Endodermal cell (in vitro differentiated cells): Measurements from ENCODE around the gene AUTS2. TPM values are rescaled to one million over a fixed set of nuclear protein-coding genes. Genes with fewer than 3 reads are reported as not detected.

Experiments used
- DNase-seq: peaks from one replicate; pipeline ENCODE4 v3.0.0-alpha.2; 2017
- H3K27ac ChIP-seq: 2 replicates; pipeline ENCODE4 v1.5.1; 2013; ENCODE audit warnings: mild to moderate bottlenecking, low read depth, low read length, moderate library complexity
- H3K27me3 ChIP-seq: 2 replicates; pipeline ENCODE4 v1.6.1; 2013; ENCODE audit warnings: mild to moderate bottlenecking, low read length, moderate library complexity; ENCODE audit not compliant: insufficient read depth, control insufficient read depth, poor library complexity, severe bottlenecking
- H3K36me3 ChIP-seq: 2 replicates; pipeline ENCODE4 v1.7.0; 2013; ENCODE audit warnings: mild to moderate bottlenecking, low read length, moderate library complexity; ENCODE audit not compliant: control insufficient read depth, insufficient read depth
- H3K4me1 ChIP-seq: one replicate; pipeline ENCODE4 v1.7.0; 2013; ENCODE audit warnings: low read length; ENCODE audit not compliant: control insufficient read depth, insufficient read depth
- H3K4me3 ChIP-seq: 2 replicates; pipeline ENCODE4 v1.5.1; 2013; ENCODE audit warnings: mild to moderate bottlenecking, low read length, moderate library complexity
- H3K9ac ChIP-seq: 2 replicates; pipeline ENCODE4 v1.6.1; 2013; ENCODE audit warnings: mild to moderate bottlenecking, low read length, moderate library complexity; ENCODE audit not compliant: poor library complexity, severe bottlenecking; ENCODE audit errors: extremely low read depth
- H3K9me3 ChIP-seq: 2 replicates; pipeline ENCODE4 v1.6.1; 2013; ENCODE audit warnings: mild to moderate bottlenecking, low read length, moderate library complexity; ENCODE audit not compliant: control insufficient read depth
- H3K27ac Mint-ChIP-seq: 2 replicates; pipeline ENCODE4 v1.8.0; 2020; ENCODE audit warnings: mixed read lengths
- H3K27me3 Mint-ChIP-seq: 2 replicates; pipeline ENCODE4 v1.8.0; 2021; ENCODE audit warnings: mild to moderate bottlenecking, mixed read lengths; ENCODE audit not compliant: insufficient read depth
- H3K36me3 Mint-ChIP-seq: 2 replicates; pipeline ENCODE4 v1.8.0; 2020; ENCODE audit warnings: low read depth, mixed read lengths
- H3K4me1 Mint-ChIP-seq: 2 replicates; pipeline ENCODE4 v1.8.0; 2020; ENCODE audit warnings: mixed read lengths
- H3K4me3 Mint-ChIP-seq: 2 replicates; pipeline ENCODE4 v1.8.0; 2020; ENCODE audit warnings: mild to moderate bottlenecking, moderate library complexity, mixed read lengths
- H3K9me3 Mint-ChIP-seq: 2 replicates; pipeline ENCODE4 v1.8.0; 2020; ENCODE audit warnings: mild to moderate bottlenecking, mixed read lengths
- WGBS, 2 experiments: methylation state at CpG; one replicate each; pipeline versions ENCODE4 v1.1.5 to v1.1.7; 2013; ENCODE audit warnings: missing lambda C conversion rate in 2 of 2, mixed read lengths in 1 of 2; ENCODE audit not compliant: insufficient coverage in 1 of 2, insufficient read length in 1 of 2; 5-methylcytosine and 5-hydroxymethylcytosine counted together
- total RNA-seq, 2 donors: library from RNA; stranded (reverse); fragmentation: NEBNext Ultra II Directional in 1 of 2; extraction: Animal tissue kit (Norgen Biotek cat#: 25700) in 1 of 2; gene quantifications; 2 replicates in 1 of 2; 3 replicates in 1 of 2; pipeline ENCODE4 v1.2.1, GENCODE V29; 2021
- TF ChIP-seq, protein P1 (sequence below): fragments of 200-600 bp; sonication (generic); conservative IDR thresholded peaks from 2 replicates; pipeline ENCODE4 v1.5.0; 2021; ENCODE audit warnings: antibody characterized with exemption, mild to moderate bottlenecking

The AUTS2 gene
- total RNA-seq, 2 donors from 2014 or later = 76.8 to 106 TPM

DNA sequence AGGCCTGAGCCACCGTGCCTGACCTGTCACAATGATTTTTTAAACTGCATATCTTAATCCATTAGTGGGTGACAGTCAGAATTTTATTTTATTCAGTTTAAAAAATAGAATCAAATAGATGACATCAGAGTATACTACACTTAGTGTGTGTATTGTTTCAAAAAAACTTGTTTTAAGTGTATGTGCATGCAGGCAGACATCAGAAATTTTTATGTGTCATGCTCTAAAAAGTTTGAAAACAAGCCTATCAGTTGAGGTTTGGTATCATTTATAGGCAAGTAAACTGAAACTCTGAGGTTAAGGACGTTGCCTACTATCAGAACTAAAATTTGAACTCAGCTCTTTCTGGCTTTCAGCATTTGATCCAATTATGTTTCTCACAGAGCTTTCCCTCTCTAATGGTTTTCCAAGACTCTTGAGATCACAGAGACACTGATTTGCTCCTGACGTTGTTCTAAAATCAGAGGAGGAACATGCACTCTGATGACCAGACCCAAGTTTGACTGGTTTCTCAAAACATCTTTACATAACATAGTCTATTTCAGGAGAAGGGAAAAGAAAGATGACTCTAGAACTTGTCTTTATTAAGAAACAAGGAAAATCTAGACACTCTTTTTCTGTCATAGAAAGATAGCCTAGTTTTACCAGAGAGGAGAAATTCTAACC lies 188.6 kb downstream of the AUTS2 start:
- no peaks in the 10 kb centered on the region for H3K36me3 ChIP-seq
- H3K4me1 ChIP-seq = peaks cover 4% of the 10 kb centered on the region
- Mint-ChIP-seq H3K27ac (no peak overlapping the region), H3K9me3 (no peaks in the 10 kb centered on the region), H3K36me3 (peaks cover 4% of the 10 kb centered on the region), H3K27me3 (no peaks in the 10 kb centered on the region), H3K4me1 (peaks cover 43% of the 10 kb centered on the region), H3K4me3 (no peak overlapping the region)
- H3K27ac ChIP-seq = no peak overlapping the region
- no peaks in the 10 kb centered on the region for H3K9me3 ChIP-seq
- H3K4me3 ChIP-seq = no peak overlapping the region
- H3K27me3 ChIP-seq = no peaks in the 10 kb centered on the region
- TF ChIP-seq, protein P1, sequence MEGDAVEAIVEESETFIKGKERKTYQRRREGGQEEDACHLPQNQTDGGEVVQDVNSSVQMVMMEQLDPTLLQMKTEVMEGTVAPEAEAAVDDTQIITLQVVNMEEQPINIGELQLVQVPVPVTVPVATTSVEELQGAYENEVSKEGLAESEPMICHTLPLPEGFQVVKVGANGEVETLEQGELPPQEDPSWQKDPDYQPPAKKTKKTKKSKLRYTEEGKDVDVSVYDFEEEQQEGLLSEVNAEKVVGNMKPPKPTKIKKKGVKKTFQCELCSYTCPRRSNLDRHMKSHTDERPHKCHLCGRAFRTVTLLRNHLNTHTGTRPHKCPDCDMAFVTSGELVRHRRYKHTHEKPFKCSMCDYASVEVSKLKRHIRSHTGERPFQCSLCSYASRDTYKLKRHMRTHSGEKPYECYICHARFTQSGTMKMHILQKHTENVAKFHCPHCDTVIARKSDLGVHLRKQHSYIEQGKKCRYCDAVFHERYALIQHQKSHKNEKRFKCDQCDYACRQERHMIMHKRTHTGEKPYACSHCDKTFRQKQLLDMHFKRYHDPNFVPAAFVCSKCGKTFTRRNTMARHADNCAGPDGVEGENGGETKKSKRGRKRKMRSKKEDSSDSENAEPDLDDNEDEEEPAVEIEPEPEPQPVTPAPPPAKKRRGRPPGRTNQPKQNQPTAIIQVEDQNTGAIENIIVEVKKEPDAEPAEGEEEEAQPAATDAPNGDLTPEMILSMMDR = no peak
- H3K9ac ChIP-seq = no peak overlapping the region
- WGBS, 2 experiments = 80 to 96% methylated on average over 1 to 3 of the region's 3 CpGs
- DNase-seq = no peak

DNA sequence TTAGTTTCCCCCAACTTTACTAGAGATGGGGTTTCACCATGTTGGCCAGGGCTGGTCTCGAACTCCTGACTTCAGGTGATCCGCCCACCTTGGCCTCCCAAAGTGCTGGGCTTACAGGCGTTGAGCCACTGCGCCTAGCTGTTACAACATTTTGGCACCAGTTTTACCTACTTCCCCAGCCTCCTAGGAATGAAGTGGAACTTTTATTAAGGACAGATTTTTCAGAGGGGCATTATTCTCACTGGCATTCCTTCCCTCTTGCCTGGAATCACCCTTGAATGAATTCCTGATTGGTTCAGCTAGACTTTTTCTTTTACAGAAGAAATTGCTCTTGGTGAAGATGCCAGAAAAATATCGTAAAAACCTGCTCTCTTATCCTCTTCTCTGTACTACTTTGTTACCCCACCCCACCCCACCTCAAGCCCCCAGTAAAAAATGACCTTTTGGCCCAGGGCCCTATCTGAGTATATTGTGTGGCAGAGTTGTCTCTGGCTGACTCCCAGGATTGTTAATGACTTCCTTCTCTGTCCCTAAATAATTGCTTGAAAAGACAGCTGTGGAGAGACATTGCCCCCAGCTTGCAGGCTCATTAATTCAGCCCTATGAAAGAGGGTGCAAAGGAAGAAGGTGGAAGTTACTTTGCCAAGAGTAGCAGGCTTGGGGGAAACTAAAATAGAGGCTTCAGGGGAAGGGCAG lies 189.6 kb downstream of the AUTS2 start:
- no peak overlapping the region for H3K27ac Mint-ChIP-seq
- TF ChIP-seq, protein P1 = no peak
- H3K4me1 ChIP-seq = peaks cover 4% of the 10 kb centered on the region
- no peaks in the 10 kb centered on the region for H3K9me3 ChIP-seq
- WGBS, 2 experiments = 94 to 100% methylated on average over 3 to 5 of the region's 5 CpGs
- peak overlapping the region; percentile 40 for H3K27ac ChIP-seq
- no peak overlapping the region for H3K9ac ChIP-seq
- peaks cover 4% of the 10 kb centered on the region for H3K36me3 Mint-ChIP-seq
- H3K9me3 Mint-ChIP-seq = no peaks in the 10 kb centered on the region
- no peak overlapping the region for H3K4me3 ChIP-seq
- no peak for DNase-seq
- no peaks in the 10 kb centered on the region for H3K27me3 ChIP-seq
- no peaks in the 10 kb centered on the region for H3K27me3 Mint-ChIP-seq
- H3K4me1 Mint-ChIP-seq = peaks cover 39% of the 10 kb centered on the region
- no peak overlapping the region for H3K4me3 Mint-ChIP-seq
- no peaks in the 10 kb centered on the region for H3K36me3 ChIP-seq

DNA sequence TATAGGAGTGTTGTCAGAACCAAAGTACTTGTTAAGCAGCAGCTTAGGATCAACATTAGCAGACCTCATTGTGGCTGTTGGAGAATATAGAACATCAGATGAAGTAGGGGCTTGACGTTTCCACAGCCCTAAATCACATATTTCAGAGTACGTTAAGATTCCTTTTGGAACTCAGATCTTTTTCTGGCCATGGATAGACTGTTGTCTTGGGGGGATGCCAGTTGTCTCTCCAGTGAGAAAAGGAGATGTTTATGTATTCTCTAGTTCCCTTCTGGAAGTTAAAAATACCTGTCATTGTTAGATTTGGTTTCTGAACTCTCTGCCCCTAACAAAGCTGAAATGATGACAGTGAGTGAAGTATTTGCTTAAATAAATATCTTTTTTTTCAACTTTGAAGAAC lies 191.3 kb downstream of the AUTS2 start:
- H3K4me3 Mint-ChIP-seq = no peak overlapping the region
- no peak for DNase-seq
- Histone ChIP-seq H3K4me3 (no peak overlapping the region), H3K9ac (no peak overlapping the region), H3K27me3 (no peaks in the 10 kb centered on the region), H3K9me3 (no peaks in the 10 kb centered on the region), H3K27ac (no peak overlapping the region), H3K36me3 (no peaks in the 10 kb centered on the region), H3K4me1 (peaks cover 8% of the 10 kb centered on the region)
- no peak overlapping the region for H3K27ac Mint-ChIP-seq
- H3K36me3 Mint-ChIP-seq = peaks cover 4% of the 10 kb centered on the region
- 83% methylated on average over 2 of the region's 2 CpGs; no CpG with 5 or more reads in 1 of the 2 experiments for WGBS, 2 experiments
- H3K9me3 Mint-ChIP-seq = no peaks in the 10 kb centered on the region
- TF ChIP-seq, protein P1 = no peak
- H3K27me3 Mint-ChIP-seq = no peaks in the 10 kb centered on the region
- peaks cover 46% of the 10 kb centered on the region for H3K4me1 Mint-ChIP-seq
